ENCODE measurements around the gene FHOD1.
A peak's percentile ranks its signal among the peaks of the same experiment; 100 is the strongest.

The FHOD1 gene

GRCh38 chr16:67206838-67207248, 40.4 kb downstream of the FHOD1 start:
- DNase-seq, result no peak

GRCh38 chr16:67206129-67206837, 41.0 kb downstream of the FHOD1 start:
- no peak for DNase-seq

GRCh38 chr16:67204076-67204475, 43.2 kb downstream of the FHOD1 start:
- DNase-seq, result no peak

GRCh38 chr16:67202956-67203493, 44.3 kb downstream of the FHOD1 start:
- no peak for DNase-seq

GRCh38 chr16:67202426-67202825, 44.9 kb downstream of the FHOD1 start:
- no peak for DNase-seq

GRCh38 chr16:67201411-67202345, 45.6 kb downstream of the FHOD1 start:
- DNase-seq, result no peak

GRCh38 chr16:67200491-67200890, 46.8 kb downstream of the FHOD1 start:
- no peak for DNase-seq

GRCh38 chr16:67199808-67200198, 47.5 kb downstream of the FHOD1 start:
- DNase-seq, result no peak

- no peak for DNase-seq
Measured at GRCh38 chr16:67199011-67199807, 48.1 kb downstream of the FHOD1 start, which contains the start of gene ELMO3. Gene ELMO3, plus strand, starts transcription at chr16:67199131. Its CDS starts 196 bp downstream, at chr16:67199327.

GRCh38 chr16:67198238-67198734, 49.0 kb downstream of the FHOD1 start:
- DNase-seq, result no peak

- no peak for DNase-seq
Measured at GRCh38 chr16:67197704-67198103, 49.6 kb downstream of the FHOD1 start.

GRCh38 chr16:67196881-67197280, 50.4 kb downstream of the FHOD1 start:
- no peak for DNase-seq

- DNase-seq, result no peak
Measured at GRCh38 chr16:67195676-67196075, 51.6 kb downstream of the FHOD1 start.

GRCh38 chr16:67194260-67194659, 53.0 kb downstream of the FHOD1 start:
- no peak for DNase-seq

GRCh38 chr16:67193536-67193935, 53.7 kb downstream of the FHOD1 start:
- no peak for DNase-seq

GRCh38 chr16:67192781-67193361, 54.4 kb downstream of the FHOD1 start:
- no peak for DNase-seq

GRCh38 chr16:67191995-67192681, 55.1 kb downstream of the FHOD1 start, which contains the start of gene E2F4:
Gene E2F4, plus strand, starts transcription at chr16:67192155. Its CDS starts 73 bp downstream, at chr16:67192228.
- peak; percentile 95 for DNase-seq

GRCh38 chr16:67191411-67191994, 55.8 kb downstream of the FHOD1 start:
- no peak for DNase-seq

GRCh38 chr16:67190448-67191399, 56.6 kb downstream of the FHOD1 start:
- no peak for DNase-seq

- DNase-seq, result no peak
Measured at GRCh38 chr16:67190041-67190440, 57.2 kb downstream of the FHOD1 start, which contains the start of gene EXOC3L1. Gene EXOC3L1, minus strand, starts transcription at chr16:67190136. Its CDS starts 460 bp downstream, at chr16:67189676.
